ENCODE measurements around the gene MACROH2A1.

Gene MACROH2A1

DNA sequence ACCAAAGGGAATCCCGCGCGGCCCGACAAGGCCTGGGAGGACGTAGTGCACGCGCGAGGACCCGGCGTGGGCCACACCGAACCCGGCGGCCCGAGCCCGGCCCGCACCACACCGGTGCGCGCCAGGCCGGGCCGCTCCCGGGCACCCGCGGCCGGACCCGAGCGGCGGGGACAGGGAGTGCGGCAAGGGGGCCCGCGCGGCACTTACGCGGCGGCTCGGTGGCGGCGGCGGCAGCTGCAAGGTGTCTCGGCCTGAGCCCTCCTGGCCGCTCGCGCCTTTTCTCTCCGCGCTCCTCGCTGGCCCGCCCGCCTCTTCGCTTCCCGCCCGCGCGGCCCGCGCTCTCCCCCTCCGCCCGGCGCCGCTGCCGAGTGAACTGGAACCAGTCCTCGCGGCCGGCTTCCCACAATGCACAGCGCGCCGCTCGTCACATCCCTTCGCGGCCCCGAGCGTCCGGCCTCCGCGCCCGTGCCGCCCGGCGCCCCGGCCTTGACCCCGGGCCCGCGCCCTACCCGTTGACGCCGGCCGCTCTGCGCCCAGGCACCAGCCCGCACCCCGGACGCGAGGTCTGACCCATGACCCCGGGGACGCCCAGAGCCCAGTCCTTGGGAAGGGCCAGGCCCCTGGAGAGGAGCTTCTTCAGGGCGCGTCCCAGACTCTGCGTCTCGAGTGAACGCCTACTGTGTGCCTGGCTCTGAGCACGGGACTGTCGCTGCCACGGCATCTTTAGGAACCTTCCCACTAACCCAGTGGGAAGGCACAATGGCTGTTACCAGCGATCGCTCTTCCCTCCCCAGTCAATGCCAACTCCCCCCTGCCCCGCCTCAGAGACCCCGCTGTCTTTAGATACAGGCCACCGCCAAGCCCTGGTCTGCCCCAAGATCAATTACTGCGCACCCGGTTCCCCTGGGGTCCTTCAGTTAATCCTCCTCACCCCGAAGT lies at the start of gene MACROH2A1:
TSS of gene MACROH2A1 (minus strand) at position 377 of the 939 bp plus-strand sequence. CDS start 10,138 bp downstream, outside the sequence.
- peak; percentile 91 for DNase-seq

DNA sequence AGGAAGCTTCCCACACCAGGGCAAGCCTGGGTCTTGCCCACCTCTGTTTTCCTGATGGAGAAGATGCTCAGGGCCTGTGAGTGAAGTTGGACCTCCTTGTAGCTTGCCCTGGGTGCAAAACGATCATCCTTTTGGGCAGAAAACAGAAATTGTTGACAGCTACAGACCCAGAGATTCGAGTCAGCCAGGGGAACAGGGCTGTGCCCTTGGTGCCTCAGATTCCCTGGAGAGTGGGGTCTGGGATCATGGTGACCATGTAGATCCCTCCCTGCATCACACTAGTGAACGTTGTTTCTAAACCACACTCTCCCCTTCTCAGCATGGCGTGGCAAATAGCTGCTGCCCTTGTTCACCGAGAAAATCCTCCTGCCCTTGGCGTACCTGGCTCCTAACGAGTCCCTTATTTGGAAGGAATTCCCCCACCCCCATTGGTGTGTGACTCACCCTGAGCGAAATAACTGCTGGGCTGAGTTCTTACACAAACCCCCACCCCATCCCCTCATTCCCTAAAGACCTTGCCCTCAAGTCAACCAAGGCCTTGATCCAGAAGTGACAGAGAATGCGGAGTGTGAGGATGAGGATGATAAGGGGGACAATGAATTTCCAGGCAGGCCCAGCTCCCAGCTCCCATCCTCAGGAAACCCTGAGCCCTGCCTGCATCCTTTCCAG lies 49.2 kb upstream of the MACROH2A1 start:
- DNase-seq = peak; percentile 18

- DNase-seq = peak; percentile 8
These were observed 48.4 kb upstream of the MACROH2A1 start, which contains the start of gene DCANP1 for GRCh38 chr5:135447298-135447929. Gene DCANP1, minus strand, starts transcription at chr5:135447348. Its CDS starts 240 bp downstream, at chr5:135447108.

GRCh38 chr5:135446615-135447014 lies 47.6 kb upstream of the MACROH2A1 start:
- DNase-seq = peak; percentile 15

DNA sequence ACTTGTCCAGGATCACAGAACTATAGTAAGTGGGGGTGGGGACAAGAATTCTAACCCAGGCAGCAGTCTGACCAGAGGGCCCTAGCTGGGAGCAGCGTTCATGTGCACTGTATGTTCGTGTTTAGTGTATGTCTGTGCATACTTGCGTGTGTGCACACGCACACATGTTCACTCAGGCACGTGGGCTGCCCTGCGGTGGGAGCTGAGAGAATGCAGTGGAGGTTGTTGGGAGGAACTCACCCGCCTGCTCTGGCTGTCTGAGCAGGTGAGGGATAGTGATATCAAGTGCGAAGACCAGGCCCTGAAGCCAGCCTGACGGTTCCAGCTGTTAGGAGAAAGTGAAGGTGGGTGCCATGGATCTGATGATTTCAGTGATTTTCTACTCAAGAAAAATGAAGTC lies 47.2 kb upstream of the MACROH2A1 start:
- DNase-seq = peak; percentile 37

GRCh38 chr5:135445306-135445985 lies 46.4 kb upstream of the MACROH2A1 start:
- DNase-seq = peak; percentile 32

DNA sequence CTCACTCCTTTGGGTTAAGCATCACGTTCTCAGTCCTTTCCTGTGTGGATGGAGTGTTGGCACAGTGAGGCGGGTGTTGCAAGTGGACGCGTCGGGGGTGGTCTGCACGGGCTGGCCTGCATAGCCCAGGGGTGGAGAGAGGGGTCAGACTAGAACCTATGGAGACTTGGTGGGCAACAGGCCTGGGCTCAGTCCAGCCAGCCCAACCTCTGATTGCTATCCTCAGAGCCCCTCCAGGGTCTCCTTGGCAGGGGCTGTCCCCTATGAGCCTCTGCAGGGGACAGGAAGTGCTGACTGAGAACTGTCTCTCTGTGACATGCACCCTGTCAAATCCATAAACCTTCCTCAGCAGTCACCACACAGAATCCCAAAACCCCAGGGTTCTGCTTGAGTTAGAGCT lies 45.9 kb upstream of the MACROH2A1 start:
- peak; percentile 32 for DNase-seq

DNA sequence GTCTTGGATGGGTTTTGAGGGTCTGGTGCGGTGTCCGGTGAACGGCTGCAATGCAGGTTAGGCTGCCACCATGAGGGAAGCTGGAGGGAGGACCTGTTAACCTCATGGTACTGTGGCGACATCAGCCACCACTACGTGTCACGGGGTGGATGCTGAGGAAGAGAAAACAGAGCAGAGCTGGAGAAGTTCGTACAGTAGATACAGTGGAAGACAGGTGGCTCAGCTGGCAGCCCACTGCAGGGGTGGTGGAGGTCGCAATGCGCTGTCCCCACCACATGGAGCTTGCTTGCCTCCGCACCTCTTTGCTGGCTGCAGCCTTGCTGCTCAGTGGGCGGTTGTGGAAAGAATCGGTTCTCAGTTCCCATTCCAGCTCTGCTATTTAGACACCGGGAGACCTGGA lies 45.3 kb upstream of the MACROH2A1 start:
- peak; percentile 26 for DNase-seq

GRCh38 chr5:135443161-135443960 lies 44.3 kb upstream of the MACROH2A1 start:
- peak; percentile 18 for DNase-seq

DNA sequence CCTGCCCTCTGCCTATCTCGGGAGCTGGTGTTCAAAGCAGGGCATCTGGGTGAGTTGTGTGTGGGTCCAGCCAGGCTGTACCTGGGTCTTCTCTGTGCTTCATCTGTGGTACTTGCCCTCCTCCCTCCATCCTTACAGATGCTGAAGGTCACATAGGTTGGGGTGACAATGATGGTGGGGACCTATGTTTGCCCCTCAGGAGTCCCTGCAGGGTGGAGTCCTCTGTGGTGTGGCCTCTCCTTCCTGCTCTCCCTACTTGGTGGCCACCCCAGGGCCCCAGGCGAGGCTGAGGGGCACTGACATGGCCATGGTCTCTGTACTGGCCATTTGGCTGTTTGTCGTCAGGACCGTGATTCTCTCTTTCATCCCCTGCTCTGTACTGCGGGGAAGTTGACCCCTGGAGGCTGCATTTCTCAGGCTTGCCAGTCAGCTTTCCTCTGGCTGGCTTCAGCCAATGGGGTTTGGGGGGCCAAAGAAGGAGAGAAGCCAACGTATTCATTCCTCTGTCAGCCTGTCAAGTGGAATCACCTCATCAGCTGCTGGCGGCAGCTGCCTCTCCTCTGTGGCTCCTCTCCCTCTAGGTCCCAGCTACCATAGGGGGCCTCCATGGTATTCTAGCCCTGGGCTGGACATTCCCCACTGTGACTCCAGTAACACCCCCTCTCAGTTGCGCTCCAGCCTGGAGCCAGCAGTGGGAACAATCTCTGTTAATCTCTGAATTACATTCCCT lies 43.6 kb upstream of the MACROH2A1 start:
- peak; percentile 33 for DNase-seq

- peak; percentile 23 for DNase-seq
These were observed 42.9 kb upstream of the MACROH2A1 start for GRCh38 chr5:135441919-135442318.

GRCh38 chr5:135441350-135441831 lies 42.4 kb upstream of the MACROH2A1 start:
- DNase-seq = peak; percentile 34

DNA sequence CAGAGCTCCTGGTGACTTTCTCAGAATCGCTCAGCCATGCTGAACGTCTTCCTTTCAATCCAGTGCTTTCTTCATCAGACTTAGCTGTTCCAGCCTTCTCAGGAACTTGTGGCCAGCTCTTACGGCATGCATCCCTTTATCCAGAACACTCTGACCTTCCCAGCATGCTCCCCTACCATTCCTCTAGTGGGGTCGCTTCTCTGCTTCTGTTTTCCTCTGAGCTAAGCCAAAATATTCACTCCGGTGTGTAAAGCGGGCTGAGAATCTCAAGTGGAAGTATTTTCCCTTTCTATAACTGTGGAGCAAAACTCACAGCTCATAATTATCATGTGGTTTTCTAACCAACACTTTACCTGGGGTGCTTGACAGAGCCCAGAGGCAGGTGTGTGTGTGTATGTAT lies 41.9 kb upstream of the MACROH2A1 start:
- no peak for DNase-seq

DNA sequence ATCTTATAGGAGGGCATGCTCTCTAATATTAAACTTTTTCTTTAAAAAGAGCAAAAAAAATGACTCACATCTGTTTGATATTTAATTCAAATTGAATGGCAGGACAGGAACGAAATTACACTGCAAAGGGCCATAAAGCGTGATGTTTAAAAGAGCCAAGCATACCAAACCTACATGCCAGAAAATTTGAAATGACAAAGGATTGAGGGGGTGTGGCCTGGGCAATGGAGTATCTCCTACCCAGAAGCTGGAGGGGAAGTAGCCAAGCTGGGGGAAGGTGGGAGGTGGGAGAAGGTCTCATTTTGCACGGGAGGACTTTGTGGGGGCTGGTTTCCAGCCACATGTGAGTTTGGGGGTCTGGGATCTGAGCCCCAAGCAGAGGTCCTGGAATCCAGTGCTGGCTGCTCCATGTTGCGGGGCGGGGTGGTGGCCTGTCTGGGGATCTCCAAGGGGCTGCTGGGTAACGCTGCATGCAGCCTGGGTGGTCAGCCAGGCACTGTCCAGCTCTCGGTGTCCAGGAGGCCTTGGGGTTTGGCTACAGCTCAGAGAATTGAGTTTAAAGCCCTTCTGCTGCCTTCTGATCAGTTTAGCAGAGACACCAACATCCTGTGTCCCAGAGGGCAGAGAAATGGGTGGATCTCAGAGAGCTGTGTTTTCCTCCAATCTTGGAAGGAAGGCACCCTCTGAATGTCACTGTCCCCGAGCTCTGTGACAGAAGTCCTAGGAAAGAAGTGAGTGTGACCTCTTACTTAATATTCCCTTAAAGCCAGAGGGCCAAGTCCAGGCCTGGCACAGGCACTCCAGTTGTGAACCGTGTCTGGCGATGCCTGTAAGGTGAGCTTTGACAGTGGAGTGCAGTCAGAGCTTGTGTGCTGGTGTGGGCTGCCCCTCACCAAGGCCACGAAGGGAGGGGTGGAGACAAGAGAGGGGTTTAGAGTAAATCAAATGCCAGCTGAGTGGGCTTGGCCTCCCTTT lies 40.5 kb upstream of the MACROH2A1 start:
- peak; percentile 26 for DNase-seq

GRCh38 chr5:135438636-135439221 lies 39.7 kb upstream of the MACROH2A1 start:
- DNase-seq = no peak

DNA sequence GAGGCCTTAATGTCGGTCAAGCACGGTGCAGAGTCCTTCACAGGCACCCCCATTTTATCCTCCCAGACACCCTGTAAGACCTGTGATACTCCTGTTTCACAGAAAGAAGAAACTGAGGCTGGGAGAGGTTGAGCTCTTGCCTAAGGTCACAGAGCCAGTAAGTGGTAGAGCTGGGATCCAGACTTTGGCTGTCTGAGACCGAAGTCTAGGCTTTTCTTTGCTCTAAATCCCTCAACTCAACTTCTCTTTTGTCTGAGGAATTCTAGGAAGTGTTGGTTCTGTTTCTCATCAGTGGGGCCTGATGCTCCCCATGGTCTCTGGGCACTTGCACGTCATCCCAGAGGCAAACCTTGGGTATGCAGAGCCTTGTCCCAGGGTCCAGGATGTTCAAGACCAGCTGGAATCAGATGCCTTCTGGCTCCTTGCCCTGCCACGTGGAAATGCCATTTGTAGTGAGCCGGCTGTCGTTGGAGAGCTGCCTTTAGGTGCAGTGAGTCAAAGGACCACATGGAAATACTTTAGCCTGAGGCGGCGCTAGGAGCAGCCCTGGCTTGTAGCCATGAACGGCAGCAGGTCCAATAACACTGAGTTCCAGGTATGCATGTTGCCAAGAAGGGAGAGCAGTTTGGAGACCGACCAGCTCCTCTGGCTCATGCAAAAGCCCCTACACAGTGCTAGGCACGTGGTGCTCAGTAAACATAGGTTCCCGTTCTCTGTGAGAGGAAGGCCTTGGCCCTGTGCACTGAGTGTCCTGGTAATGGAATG lies 38.9 kb upstream of the MACROH2A1 start:
- DNase-seq = peak; percentile 29

DNA sequence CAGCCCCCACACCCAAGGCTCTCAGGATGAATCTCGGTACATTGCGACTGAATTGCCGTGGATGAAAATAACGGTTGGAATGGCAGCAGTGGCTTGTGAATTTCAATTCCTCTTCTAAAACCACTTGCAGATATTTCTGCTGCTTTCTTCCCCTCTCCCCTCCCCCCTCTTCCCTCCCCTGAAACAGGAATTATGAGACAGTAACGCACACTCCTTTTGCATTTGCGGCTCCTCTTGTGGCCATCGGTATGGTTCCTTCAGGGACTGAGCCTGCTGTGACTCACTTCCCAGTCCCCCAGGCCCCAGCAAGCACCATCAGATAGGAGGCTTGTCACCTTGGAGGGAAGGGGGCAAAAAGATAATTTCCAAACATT lies 38.4 kb upstream of the MACROH2A1 start:
- DNase-seq = peak; percentile 38

GRCh38 chr5:135436951-135437418 lies 38.0 kb upstream of the MACROH2A1 start:
- DNase-seq = peak; percentile 36
